Mucosa of rectum (tissue), 2 donors: ENCODE measurements around the gene STOML1.

ENCODE experiments used
- H3K27ac ChIP-seq, 2 donors: one replicate each; pipeline ENCODE4 v1.7.0; 2013; ENCODE audit warnings: inconsistent platforms in 2 of 2, low read depth in 2 of 2, low read length in 2 of 2
- H3K27me3 ChIP-seq, 2 donors: one replicate each; pipeline ENCODE4 v1.7.0; 2013; ENCODE audit warnings: low read length in 2 of 2; ENCODE audit not compliant: control insufficient read depth in 2 of 2, insufficient read depth in 2 of 2
- H3K36me3 ChIP-seq, 2 donors: one replicate each; pipeline ENCODE4 v1.7.0; 2013; ENCODE audit warnings: low read length in 2 of 2; ENCODE audit not compliant: control insufficient read depth in 2 of 2, insufficient read depth in 2 of 2
- H3K4me1 ChIP-seq, 2 donors: one replicate each; pipeline ENCODE4 v1.7.0; 2013; ENCODE audit warnings: low read length in 2 of 2, mild to moderate bottlenecking in 1 of 2; ENCODE audit not compliant: control insufficient read depth in 2 of 2, insufficient read depth in 2 of 2
- H3K4me3 ChIP-seq, 2 donors: one replicate each; pipeline ENCODE4 v1.7.0; 2013; ENCODE audit warnings: low read length in 2 of 2
- H3K9ac ChIP-seq, 2 donors: one replicate each; pipeline ENCODE4 v1.7.0; 2013; ENCODE audit warnings: low read length in 2 of 2, low read depth in 1 of 2, mild to moderate bottlenecking in 1 of 2
- H3K9me3 ChIP-seq, 2 donors: one replicate each; pipeline ENCODE4 v1.7.0; 2013; ENCODE audit warnings: low read length in 2 of 2; ENCODE audit not compliant: control insufficient read depth in 2 of 2
- donor health status: healthy.
- donor health status: Normal muscosa, but diverticular disease.

STOML1 gene

DNA sequence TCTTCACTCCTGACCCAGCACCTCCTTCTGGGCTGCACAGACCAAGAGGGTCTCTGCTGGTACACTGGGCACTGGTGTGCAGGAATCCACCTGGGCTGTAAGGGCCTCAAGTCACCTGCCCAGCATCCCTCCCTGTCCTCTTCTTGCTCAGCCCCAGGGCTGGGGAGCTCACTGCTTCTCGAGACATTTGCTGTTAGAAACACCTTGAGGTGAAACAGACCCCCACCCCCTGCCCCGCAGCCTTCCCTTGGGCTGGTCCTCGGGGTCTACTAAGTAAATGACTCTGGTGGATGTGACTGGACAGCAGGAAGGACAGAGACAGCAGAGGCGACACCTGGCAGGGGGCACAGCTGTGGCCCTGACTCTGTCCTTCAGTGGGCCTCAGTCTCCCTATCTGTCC is 36.8 kb downstream of the STOML1 start:
- no peak overlapping the region for H3K9ac ChIP-seq
- H3K27ac ChIP-seq = no peak overlapping the region
- H3K36me3 ChIP-seq = no peaks in the 10 kb centered on the region
- peaks cover 6 to 9% of the 10 kb centered on the region in 2 donors for H3K4me1 ChIP-seq
- H3K4me3 ChIP-seq = no peak overlapping the region
- H3K27me3 ChIP-seq = peaks cover 0 to 3% of the 10 kb centered on the region in 2 donors
- no peaks in the 10 kb centered on the region for H3K9me3 ChIP-seq

DNA sequence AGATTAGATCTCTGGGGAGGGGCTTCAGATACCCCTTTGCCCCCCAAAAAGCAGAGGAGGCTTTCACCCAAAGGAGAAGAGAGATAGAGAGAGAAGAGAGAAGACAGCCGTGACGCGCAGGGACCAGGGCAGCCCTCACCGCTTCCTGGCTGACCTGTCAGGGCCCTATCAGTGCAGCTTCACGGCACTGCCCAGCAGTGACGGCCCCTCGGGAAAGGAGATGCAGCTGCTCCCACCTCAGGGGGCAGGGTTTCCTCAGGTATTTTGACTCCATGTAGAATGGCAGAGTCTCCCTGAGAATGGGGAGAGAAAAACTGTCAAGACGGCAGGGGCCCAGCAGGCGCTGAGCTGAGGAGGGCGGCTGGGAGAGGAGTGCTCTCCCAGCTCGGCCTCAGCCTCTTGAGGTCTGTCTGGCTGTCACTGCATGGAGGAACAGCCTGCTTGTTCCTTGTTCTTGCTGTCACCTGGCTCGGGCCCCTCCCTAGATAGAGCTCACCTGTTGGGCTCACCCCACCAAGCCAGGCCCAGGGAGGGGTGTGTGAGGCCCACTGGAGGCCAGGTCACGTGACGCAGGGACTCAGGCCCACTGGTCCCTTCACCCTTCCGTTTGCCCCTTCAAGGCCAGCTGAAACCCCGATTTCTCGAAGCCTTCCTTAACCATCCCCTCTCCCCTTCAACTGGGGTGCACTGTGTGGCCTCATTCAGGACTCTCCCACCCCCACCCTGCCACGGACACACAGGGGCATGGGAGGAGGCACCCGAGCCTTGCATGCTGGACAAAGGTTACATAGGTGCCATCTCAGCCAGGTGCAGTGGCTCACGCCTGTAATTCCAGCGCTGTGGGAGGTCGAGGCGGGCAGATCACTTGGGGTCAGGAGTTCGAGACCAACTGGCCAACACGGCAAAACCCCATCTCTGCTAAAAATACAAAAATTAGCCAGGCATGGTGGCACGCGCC is 37.6 kb downstream of the STOML1 start:
- no peak overlapping the region for H3K4me3 ChIP-seq
- H3K27me3 ChIP-seq = peaks cover 0 to 3% of the 10 kb centered on the region in 2 donors
- no peak overlapping the region for H3K27ac ChIP-seq
- H3K9me3 ChIP-seq = no peaks in the 10 kb centered on the region
- H3K36me3 ChIP-seq = no peaks in the 10 kb centered on the region
- H3K4me1 ChIP-seq = peaks cover 6 to 9% of the 10 kb centered on the region in 2 donors
- no peak overlapping the region for H3K9ac ChIP-seq

- H3K4me3 ChIP-seq = no peak overlapping the region
- H3K27me3 ChIP-seq = no peaks in the 10 kb centered on the region
- no peak overlapping the region for H3K9ac ChIP-seq
- no peaks in the 10 kb centered on the region for H3K36me3 ChIP-seq
- peaks cover 6 to 9% of the 10 kb centered on the region in 2 donors for H3K4me1 ChIP-seq
- H3K27ac ChIP-seq = no peak overlapping the region
- H3K9me3 ChIP-seq = no peaks in the 10 kb centered on the region
These were observed 39.0 kb downstream of the STOML1 start for GRCh38 chr15:73952913-73953750.

DNA sequence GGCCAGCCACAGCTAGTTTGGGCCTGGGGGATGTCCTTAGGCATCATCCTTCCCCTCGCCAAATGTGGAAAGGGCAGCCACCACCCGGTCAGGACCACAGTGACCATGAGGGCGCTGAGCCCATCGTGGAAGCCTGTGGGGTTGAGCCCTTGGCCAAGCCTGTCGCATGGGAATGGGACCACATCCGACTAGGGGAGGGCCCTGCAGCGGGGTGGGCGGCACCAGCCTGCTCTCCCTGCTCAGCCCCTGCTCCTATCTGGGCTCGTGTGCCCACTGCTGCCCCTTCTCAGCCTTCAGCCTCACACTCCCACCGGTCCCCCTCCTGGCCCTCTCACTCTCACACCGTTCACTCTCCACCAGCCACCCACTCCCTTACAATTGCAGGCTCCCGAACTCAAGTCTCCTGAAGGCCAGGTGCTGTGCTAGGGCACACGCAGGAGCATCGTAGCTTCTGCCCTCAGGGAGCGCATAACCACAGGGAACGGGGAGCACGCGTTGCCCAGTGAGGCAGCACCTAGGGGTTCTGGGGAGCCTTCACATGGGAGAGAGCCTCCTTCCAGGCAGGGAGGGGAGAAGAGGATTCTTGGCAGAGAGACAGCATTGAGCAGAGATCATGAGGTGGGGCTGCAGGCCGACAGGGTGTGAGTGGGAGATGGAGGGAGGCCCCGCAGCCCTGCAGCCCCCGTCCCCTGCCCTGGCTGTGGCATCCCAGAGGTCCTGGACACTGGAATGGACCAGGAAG is 39.8 kb downstream of the STOML1 start:
- Histone ChIP-seq H3K27ac (peak overlapping the region; percentile 89 to 90), H3K36me3 (no peaks in the 10 kb centered on the region), H3K9me3 (no peaks in the 10 kb centered on the region), H3K4me1 (peaks cover 6 to 9% of the 10 kb centered on the region in 2 donors), H3K27me3 (no peaks in the 10 kb centered on the region), H3K9ac (peak overlapping the region in 1 of 2 donors; percentile 52), H3K4me3 (no peak overlapping the region)

- Histone ChIP-seq H3K27me3 (no peaks in the 10 kb centered on the region), H3K9ac (peak overlapping the region; percentile 9 to 52), H3K9me3 (no peaks in the 10 kb centered on the region), H3K4me1 (peaks cover 6 to 9% of the 10 kb centered on the region in 2 donors), H3K27ac (peak overlapping the region; percentile 89 to 90), H3K36me3 (no peaks in the 10 kb centered on the region), H3K4me3 (no peak overlapping the region)
These were observed 40.5 kb downstream of the STOML1 start for GRCh38 chr15:73951601-73952000.

DNA sequence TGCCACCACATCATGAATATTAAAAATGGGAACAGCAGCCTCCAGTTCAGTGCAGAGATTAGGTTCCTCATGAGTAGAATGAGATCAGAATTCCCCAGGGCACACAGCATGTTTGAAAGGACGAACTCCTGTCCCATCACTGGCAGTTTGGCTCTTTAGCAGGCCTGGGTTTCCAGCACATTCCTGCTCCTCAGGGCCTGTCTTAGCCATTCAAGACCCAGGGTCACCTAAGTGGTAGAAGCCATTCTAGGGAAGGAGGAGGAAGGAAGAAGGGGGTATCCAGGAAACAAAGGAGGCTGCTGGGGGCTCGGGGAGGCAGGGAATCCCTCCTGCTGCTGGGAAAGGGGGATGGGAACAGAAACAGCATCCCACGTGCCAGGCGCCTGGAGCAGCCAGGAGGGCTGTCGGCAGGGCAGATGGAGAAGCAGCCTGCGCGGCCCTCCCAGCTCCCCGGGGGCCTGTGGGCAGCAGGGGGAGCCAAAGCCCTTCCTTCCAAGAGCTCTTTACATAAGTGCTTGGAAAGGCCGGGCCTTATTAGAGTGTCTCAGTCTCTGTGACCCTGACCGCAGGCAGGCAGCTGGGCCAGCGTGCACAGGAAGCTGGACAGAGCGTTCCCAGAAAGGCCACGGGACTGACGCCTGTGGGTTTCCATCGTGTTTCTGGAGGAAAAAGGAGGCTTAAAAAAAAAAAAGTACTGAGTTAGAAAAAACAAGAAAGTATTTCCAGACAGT is 41.1 kb downstream of the STOML1 start:
- Histone ChIP-seq H3K27ac (peak overlapping the region; percentile 89 to 90), H3K36me3 (no peaks in the 10 kb centered on the region), H3K4me3 (no peak overlapping the region), H3K27me3 (no peaks in the 10 kb centered on the region), H3K9me3 (no peaks in the 10 kb centered on the region), H3K4me1 (peaks cover 6 to 7% of the 10 kb centered on the region in 2 donors), H3K9ac (peak overlapping the region; percentile 9 to 52)

- H3K9ac ChIP-seq = no peak overlapping the region
- no peaks in the 10 kb centered on the region for H3K9me3 ChIP-seq
- H3K27ac ChIP-seq = peak overlapping the region; percentile 59 to 89
- H3K4me1 ChIP-seq = peaks cover 6 to 7% of the 10 kb centered on the region in 2 donors
- H3K4me3 ChIP-seq = no peak overlapping the region
- no peaks in the 10 kb centered on the region for H3K36me3 ChIP-seq
- no peaks in the 10 kb centered on the region for H3K27me3 ChIP-seq
These were observed 41.6 kb downstream of the STOML1 start for GRCh38 chr15:73950479-73950830.

- no peaks in the 10 kb centered on the region for H3K27me3 ChIP-seq
- H3K9me3 ChIP-seq = no peaks in the 10 kb centered on the region
- H3K27ac ChIP-seq = no peak overlapping the region
- no peak overlapping the region for H3K4me3 ChIP-seq
- no peak overlapping the region for H3K9ac ChIP-seq
- peaks cover 6 to 7% of the 10 kb centered on the region in 2 donors for H3K4me1 ChIP-seq
- no peaks in the 10 kb centered on the region for H3K36me3 ChIP-seq
These were observed 42.6 kb downstream of the STOML1 start for GRCh38 chr15:73949496-73949895.

DNA sequence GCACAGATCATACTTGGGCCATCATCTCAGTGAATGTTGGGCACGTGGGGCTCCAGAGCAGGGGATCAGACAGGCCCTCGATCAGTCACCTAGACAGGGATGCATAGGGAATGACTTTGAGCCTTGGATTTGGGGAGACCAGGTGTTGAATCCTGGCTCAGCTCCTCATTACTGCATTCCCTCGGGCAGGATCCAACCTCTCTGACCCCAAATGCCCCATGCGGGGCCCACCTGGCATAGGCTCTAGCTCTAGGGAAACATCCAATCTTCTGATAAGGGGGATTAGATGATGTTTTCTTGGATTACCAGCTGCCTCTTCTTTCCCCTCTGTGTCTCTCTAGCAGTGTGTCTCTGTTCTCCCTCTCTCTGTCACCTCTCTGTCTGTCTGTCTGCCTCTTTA is 43.1 kb downstream of the STOML1 start:
- H3K9ac ChIP-seq = no peak overlapping the region
- no peaks in the 10 kb centered on the region for H3K36me3 ChIP-seq
- no peaks in the 10 kb centered on the region for H3K9me3 ChIP-seq
- H3K27me3 ChIP-seq = no peaks in the 10 kb centered on the region
- no peak overlapping the region for H3K27ac ChIP-seq
- peaks cover 6 to 7% of the 10 kb centered on the region in 2 donors for H3K4me1 ChIP-seq
- no peak overlapping the region for H3K4me3 ChIP-seq
